MV-4-11 (cell line): Measurements from ENCODE around the gene MRLN.
A peak's percentile ranks its signal among the peaks of the same experiment; 100 is the strongest.
"Not testable (repeated sequence)": the region's sequence is repeated elsewhere in the genome, so short reads cannot be mapped to it uniquely, and the experiment has no call there.

Source experiments
- DNase-seq: peaks from one replicate; lab custom pipeline; 2025; lab: John Stamatoyannopoulos, UW

Gene MRLN

GRCh38 chr10:59745163-59745650 lies 8.0 kb downstream of the MRLN start:
- no peak for DNase-seq

GRCh38 chr10:59744762-59745161 lies 8.5 kb downstream of the MRLN start:
- DNase-seq: not testable (repeated sequence)

GRCh38 chr10:59744156-59744555 lies 9.1 kb downstream of the MRLN start:
- not testable (repeated sequence) for DNase-seq

GRCh38 chr10:59741583-59741982 lies 11.7 kb downstream of the MRLN start:
- no peak for DNase-seq

- DNase-seq: no peak
Observed at GRCh38 chr10:59741048-59741447, 12.2 kb downstream of the MRLN start.

- no peak for DNase-seq
Observed at GRCh38 chr10:59736749-59737148, 16.5 kb downstream of the MRLN start.

- no peak for DNase-seq
Observed at GRCh38 chr10:59735296-59735695, 18.0 kb downstream of the MRLN start.

- DNase-seq: no peak
Observed at GRCh38 chr10:59734014-59734462, 19.2 kb downstream of the MRLN start.

GRCh38 chr10:59733321-59734013 lies 19.8 kb downstream of the MRLN start:
- not testable (repeated sequence) for DNase-seq

- DNase-seq: not testable (repeated sequence)
Observed at GRCh38 chr10:59732849-59733248, 20.4 kb downstream of the MRLN start.

GRCh38 chr10:59729167-59729566 lies 24.1 kb downstream of the MRLN start:
- not testable (repeated sequence) for DNase-seq

- DNase-seq: no peak
Observed at GRCh38 chr10:59724098-59724938, 28.9 kb downstream of the MRLN start.

- no peak for DNase-seq
Observed at GRCh38 chr10:59720377-59720776, 32.9 kb downstream of the MRLN start.

- no peak for DNase-seq
Observed at GRCh38 chr10:59719374-59719773, 33.9 kb downstream of the MRLN start.

- DNase-seq: no peak
Observed at GRCh38 chr10:59718257-59718656, 35.0 kb downstream of the MRLN start.

GRCh38 chr10:59713196-59713821 lies 39.9 kb downstream of the MRLN start:
- no peak for DNase-seq

- no peak for DNase-seq
Observed at GRCh38 chr10:59711871-59712494, 41.3 kb downstream of the MRLN start.

- peak; percentile 32 for DNase-seq
Observed at GRCh38 chr10:59709395-59710125, 43.7 kb downstream of the MRLN start, which contains the start of gene SLC16A9. TSS of gene SLC16A9 (minus strand) at chr10:59709850. CDS start at chr10:59684291, 25,559 bp downstream.

- no peak for DNase-seq
Observed at GRCh38 chr10:59708816-59709394, 44.4 kb downstream of the MRLN start.

- peak; percentile 63 for DNase-seq
Observed at GRCh38 chr10:59706851-59707797, 46.1 kb downstream of the MRLN start.
